AG04449 (cell line): ENCODE results near the gene ARL6.
A peak's percentile ranks its signal among the peaks of the same experiment; 100 is the strongest.

Experiments
- CTCF ChIA-PET: fragments of 350-600 bp; formaldehyde crosslinking; extraction: SDS; loops from one replicate; lab custom pipeline; 2021; ENCODE audit warnings: antibody characterized with exemption; lab: Yijun Ruan, JAX
- POLR2A ChIA-PET: fragments of 400-600, 350-600 bp; formaldehyde crosslinking; extraction: SDS; loops from one replicate; lab custom pipeline; 2020; ENCODE audit warnings: antibody characterized with exemption, inconsistent platforms; lab: Yijun Ruan, JAX
- DNase-seq: peaks from one replicate; pipeline ENCODE4 v3.0.0-alpha.2; 2010; ENCODE audit warnings: low read depth, low spot score
- H3K4me3 ChIP-seq: 2 replicates; pipeline ENCODE4 v1.5.1; 2011; ENCODE audit warnings: low read depth, mild to moderate bottlenecking, control low read depth, low read length
- TF ChIP-seq, protein P1 (sequence below): IDR thresholded peaks from one replicate; pipeline ENCODE4 v1.5.1; 2011; ENCODE audit warnings: mild to moderate bottlenecking, moderate library complexity, low read length, control low read depth, inconsistent platforms; ENCODE audit not compliant: insufficient read depth; ENCODE audit errors: missing control alignments

ARL6 gene

DNA sequence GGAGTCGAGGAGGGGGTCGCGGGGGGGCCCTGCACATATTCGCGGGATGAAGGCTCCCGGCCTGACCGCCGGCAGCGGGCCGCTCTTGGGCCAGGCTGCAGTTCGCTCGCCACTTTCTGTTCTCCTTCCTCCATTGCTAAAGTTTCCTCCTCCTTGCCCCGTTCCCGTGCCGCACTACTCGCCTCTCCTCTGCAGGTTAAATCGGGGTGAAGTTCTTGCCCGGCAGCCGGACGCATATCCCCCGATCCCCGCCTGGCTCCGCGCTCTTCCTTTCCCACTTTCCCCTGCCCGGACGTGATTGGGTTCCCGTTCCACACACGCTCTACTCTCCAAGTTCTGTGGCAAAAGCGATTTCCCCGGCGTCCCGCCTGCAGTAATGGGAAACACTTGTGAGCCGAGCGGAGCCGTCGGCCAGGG is 57.8 kb downstream of the ARL6 start:
- ChIA-PET POLR2A (interaction anchor here (0.8 to 2.0 kb wide), 6 partner anchors 22 to 700 kb away, joined by 3 to 9 read pairs (median 4); partner anchors contain the start of genes ARL6 and CLDND1), CTCF (interaction anchor here (0.9 to 2.2 kb wide), 7 partner anchors 9 to 199 kb away, joined by 3 to 7 read pairs (median 4); no protein-coding TSS in a partner anchor)
- H3K4me3 ChIP-seq = peak overlapping the region; percentile 76
- DNase-seq = no peak
- TF ChIP-seq, protein P1, sequence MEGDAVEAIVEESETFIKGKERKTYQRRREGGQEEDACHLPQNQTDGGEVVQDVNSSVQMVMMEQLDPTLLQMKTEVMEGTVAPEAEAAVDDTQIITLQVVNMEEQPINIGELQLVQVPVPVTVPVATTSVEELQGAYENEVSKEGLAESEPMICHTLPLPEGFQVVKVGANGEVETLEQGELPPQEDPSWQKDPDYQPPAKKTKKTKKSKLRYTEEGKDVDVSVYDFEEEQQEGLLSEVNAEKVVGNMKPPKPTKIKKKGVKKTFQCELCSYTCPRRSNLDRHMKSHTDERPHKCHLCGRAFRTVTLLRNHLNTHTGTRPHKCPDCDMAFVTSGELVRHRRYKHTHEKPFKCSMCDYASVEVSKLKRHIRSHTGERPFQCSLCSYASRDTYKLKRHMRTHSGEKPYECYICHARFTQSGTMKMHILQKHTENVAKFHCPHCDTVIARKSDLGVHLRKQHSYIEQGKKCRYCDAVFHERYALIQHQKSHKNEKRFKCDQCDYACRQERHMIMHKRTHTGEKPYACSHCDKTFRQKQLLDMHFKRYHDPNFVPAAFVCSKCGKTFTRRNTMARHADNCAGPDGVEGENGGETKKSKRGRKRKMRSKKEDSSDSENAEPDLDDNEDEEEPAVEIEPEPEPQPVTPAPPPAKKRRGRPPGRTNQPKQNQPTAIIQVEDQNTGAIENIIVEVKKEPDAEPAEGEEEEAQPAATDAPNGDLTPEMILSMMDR = no peak

DNA sequence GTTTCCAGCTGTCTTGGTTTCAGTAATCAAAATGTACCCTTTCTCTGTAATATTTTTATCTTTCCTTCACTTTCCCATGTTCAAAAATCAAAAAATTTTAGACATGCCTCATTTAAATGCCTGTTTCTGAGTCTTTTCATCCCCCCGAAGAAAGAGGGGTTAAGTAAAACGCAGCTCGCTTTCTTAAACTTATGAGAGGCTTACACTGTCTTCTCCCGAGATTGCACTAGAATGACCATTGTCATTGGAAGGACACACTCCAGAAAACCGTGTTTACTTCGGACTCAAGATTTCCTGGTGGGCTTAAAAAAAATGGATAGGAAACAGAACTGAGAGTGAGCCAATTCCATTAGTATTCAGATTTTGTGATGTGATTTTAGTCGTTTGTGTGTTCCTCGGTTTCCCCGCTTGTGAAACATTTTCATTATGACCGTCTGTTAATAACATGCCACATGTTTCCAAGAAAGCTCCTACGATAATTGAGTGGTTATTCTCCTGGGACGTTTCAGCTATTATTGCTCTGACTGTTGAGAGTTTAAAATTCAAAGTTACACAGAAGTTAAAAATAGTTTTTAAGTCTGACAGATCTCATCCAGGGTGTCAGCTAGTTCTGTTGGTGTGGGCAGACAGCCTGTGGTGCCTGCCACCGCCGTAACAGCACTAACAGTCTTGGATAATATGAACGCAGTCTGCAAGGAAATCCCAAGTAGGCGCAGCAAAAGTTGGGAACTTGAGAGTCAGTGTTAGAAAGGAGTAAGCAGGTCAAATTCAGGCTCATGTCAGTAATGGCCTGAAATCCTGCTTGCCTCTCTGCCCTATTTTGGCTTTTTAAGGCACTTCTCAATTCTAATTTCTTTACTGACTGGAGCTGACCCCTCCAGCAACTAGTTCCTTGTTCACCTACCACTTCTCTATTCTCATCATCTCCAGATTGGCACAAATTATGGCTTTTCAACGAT is 58.8 kb downstream of the ARL6 start:
- TF ChIP-seq, protein P1 = no peak
- ChIA-PET CTCF (interaction anchor here (0.9 to 2.2 kb wide), 4 partner anchors 12 to 183 kb away, joined by 3 to 6 read pairs (median 4); no protein-coding TSS in a partner anchor), POLR2A (no interaction called here)
- DNase-seq = no peak
- peak overlapping the region; percentile 76 for H3K4me3 ChIP-seq

DNA sequence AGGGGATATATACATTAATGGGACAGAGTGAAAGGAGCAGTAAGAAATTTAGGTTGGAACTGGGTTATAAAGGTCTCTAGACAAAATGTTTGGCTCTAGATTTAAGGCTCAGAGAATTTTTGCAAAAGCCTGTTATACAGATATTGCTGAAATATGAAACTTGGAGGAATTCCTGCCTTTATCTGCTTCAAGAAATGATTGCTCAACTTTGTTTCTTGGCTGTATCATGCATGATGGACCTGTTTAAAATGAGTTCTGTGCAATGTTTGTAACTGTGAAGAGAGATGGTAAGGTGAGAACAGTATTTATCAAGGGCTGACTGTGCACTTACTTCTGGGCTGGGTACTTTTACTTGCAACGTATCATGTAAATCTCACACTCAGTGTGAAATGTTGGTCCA is 60.5 kb downstream of the ARL6 start:
- H3K4me3 ChIP-seq = no peak overlapping the region
- ChIA-PET POLR2A (no interaction called here), CTCF (no interaction called here)
- DNase-seq = no peak
- TF ChIP-seq, protein P1 = no peak

DNA sequence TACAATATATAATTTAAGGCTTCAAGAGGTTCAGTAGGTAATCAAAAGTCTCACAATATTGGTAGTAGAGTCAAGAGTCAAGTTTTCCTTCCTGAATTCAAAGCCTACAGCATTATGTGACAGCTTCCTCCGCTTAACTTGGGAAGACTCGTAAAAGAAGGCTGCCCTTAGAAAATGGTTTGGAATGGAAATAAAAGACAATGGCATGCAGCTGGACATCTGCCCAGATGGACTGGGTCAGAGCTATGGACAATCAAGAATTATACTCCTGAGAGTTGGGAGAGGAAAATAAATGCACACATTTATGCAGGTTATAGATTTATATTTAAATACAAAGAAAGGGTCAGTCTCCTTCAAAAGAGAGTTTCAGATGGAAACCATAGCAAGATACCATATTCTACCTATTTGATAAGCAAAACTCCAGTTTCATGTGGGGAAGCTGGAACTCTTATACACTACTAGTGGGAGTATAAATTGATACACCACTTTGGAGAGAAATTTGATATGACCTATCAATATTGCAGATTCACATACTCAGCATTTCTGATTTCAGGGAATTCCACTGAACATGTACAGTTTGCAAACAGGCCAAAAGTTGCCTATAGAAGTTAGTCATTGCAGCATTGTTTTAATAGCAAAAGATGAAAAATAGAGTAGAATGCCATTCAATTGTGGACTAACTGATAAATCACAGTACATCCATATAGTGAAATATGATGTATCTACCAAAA is 63.3 kb downstream of the ARL6 start:
- CTCF ChIA-PET = interaction anchor here (0.8 to 1.3 kb wide), 2 partner anchors 211 to 213 kb away, joined by 3 read pairs; no protein-coding TSS in a partner anchor
- DNase-seq = no peak
- POLR2A ChIA-PET = no interaction called here
- TF ChIP-seq, protein P1 = no peak
- no peak overlapping the region for H3K4me3 ChIP-seq

DNA sequence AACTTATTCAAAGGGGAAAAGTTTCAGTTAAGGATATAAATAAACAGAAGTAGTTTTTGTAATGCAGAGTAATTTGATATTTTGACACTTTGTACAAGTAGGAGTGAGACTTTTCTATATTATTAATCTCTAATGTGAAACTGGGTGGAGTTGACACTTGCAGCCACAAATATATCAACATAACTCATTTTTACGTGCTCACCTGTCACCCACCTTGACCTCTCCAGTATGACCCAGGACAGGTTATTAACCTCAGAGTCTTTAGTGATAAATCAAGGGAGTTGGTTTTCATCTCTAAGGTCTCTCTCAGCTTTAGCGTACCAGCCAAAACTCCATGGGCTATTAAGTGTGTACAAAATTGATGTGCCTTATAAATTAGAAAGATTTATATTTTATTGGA is 64.6 kb downstream of the ARL6 start:
- ChIA-PET CTCF (interaction anchor here (1.0 kb wide), 1 partner anchor 10 kb away, joined by 4 read pairs; no protein-coding TSS in a partner anchor), POLR2A (no interaction called here)
- no peak overlapping the region for H3K4me3 ChIP-seq
- TF ChIP-seq, protein P1 = no peak
- DNase-seq = no peak
